ENCODE measurements around the gene ABCC6.
"Not testable (repeated sequence)": the region's sequence is repeated elsewhere in the genome, so short reads cannot be mapped to it uniquely, and the experiment has no call there.

DNA sequence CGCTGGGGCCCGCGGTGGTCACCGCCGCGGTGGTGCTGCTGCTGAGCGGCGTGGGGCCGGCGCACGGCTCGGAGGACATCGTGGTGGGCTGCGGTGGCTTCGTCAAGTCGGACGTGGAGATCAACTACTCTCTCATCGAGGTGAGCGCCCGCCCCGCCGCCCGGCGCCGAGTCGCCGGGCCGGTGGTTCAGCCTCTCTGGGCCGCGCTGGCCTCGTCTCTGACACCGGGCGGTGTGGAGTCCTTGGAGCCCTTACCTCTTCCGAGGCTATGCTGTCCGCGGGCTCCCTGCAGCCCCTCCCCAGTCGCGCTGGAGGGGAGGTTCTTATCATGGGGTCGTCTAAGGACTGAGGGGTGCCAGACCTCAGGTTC lies 9.4 kb upstream of the ABCC6 start:
- not testable (repeated sequence) for TF ChIP-seq ZNF207 (IDR thresholded peaks at IDR 0.05; ENCODE audit: borderline replicate concordance); CHD2 (IDR thresholded peaks at IDR 0.05; ENCODE audit: borderline replicate concordance, low read depth, low read length)
- TF ChIP-seq, protein P1, sequence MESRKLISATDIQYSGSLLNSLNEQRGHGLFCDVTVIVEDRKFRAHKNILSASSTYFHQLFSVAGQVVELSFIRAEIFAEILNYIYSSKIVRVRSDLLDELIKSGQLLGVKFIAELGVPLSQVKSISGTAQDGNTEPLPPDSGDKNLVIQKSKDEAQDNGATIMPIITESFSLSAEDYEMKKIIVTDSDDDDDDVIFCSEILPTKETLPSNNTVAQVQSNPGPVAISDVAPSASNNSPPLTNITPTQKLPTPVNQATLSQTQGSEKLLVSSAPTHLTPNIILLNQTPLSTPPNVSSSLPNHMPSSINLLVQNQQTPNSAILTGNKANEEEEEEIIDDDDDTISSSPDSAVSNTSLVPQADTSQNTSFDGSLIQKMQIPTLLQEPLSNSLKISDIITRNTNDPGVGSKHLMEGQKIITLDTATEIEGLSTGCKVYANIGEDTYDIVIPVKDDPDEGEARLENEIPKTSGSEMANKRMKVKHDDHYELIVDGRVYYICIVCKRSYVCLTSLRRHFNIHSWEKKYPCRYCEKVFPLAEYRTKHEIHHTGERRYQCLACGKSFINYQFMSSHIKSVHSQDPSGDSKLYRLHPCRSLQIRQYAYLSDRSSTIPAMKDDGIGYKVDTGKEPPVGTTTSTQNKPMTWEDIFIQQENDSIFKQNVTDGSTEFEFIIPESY (IDR thresholded peaks at IDR 0.05) = not testable (repeated sequence)

Data from GM12878 (cell line).